Neural cell (in vitro differentiated cells): Measurements from ENCODE around the gene IFI30. TPM values are rescaled to one million over a fixed set of nuclear protein-coding genes. Genes with fewer than 3 reads are reported as not detected.

Source experiments
- H2AFZ ChIP-seq: fragments of 200-600, 300-800 bp; sonication (generic), shearing (Covaris generic); 2 replicates; pipeline ENCODE4 v1.6.0; 2014; ENCODE audit warnings: low read depth, mild to moderate bottlenecking, antibody characterized with exemption, low read length, moderate library complexity
- H3F3A ChIP-seq: fragments of 200-600 bp; shearing (Covaris generic); 2 replicates; pipeline ENCODE4 v1.6.1; 2016; ENCODE audit warnings: mild to moderate bottlenecking, moderate library complexity, mixed read lengths, antibody characterized with exemption, low read length; ENCODE audit not compliant: insufficient read depth, poor library complexity, severe bottlenecking
- H3K27ac ChIP-seq: fragments of 200-600, 300-800 bp; sonication (generic), shearing (Covaris generic); 2 replicates; pipeline ENCODE4 v1.5.1; 2014; ENCODE audit warnings: mild to moderate bottlenecking, low read length, moderate library complexity
- H3K27me3 ChIP-seq: fragments of 300-800, 200-600 bp; sonication (generic), shearing (Covaris generic); 2 replicates; pipeline ENCODE4 v1.6.0; 2014; ENCODE audit warnings: mild to moderate bottlenecking, low read depth, low read length, moderate library complexity; ENCODE audit not compliant: insufficient read depth
- H3K36me3 ChIP-seq: fragments of 300-800, 200-600 bp; sonication (generic), shearing (Covaris generic); 2 replicates; pipeline ENCODE4 v1.5.1; 2014; ENCODE audit warnings: mild to moderate bottlenecking, antibody characterized with exemption, low read length, moderate library complexity; ENCODE audit not compliant: insufficient read depth
- H3K4me2 ChIP-seq: fragments of 300-800, 200-600 bp; sonication (generic), shearing (Covaris generic); 2 replicates; pipeline ENCODE4 v1.6.0; 2014; ENCODE audit warnings: mild to moderate bottlenecking, low read length
- H3K4me3 ChIP-seq: fragments of 300-800, 200-600 bp; sonication (generic), shearing (Covaris generic); 2 replicates; pipeline ENCODE4 v1.5.1; 2014; ENCODE audit warnings: mild to moderate bottlenecking, low read length, moderate library complexity
- H3K79me2 ChIP-seq: fragments of 200-600 bp; shearing (Covaris generic); replicated peaks from 2 replicates; pipeline ENCODE4 v1.6.0; 2014; ENCODE audit warnings: mild to moderate bottlenecking, low read length, moderate library complexity; ENCODE audit not compliant: insufficient read depth
- H3K9ac ChIP-seq: fragments of 300-800, 200-600 bp; sonication (generic), shearing (Covaris generic); 2 replicates; pipeline ENCODE4 v1.6.1; 2016; ENCODE audit warnings: mild to moderate bottlenecking, low read length, mixed read lengths
- H3K9me2 ChIP-seq: fragments of 200-600 bp; shearing (Covaris generic); 2 replicates; pipeline ENCODE4 v1.6.1; 2016; ENCODE audit warnings: mild to moderate bottlenecking, low read length, mixed read lengths; ENCODE audit not compliant: insufficient read depth
- H3K9me3 ChIP-seq: fragments of 200-600, 300-800 bp; sonication (generic), shearing (Covaris generic); 2 replicates; pipeline ENCODE4 v1.6.1; 2016; ENCODE audit warnings: mild to moderate bottlenecking, mixed run types, low read length, moderate library complexity, mixed read lengths
- H4K20me1 ChIP-seq: fragments of 200-600 bp; shearing (Covaris generic); 2 replicates; pipeline ENCODE4 v1.6.1; 2016; ENCODE audit warnings: mild to moderate bottlenecking, mixed run types; ENCODE audit not compliant: insufficient read depth
- CTCF ChIP-seq: fragments of 450-650 bp; IDR thresholded peaks from 2 replicates; pipeline ENCODE4 v1.5.1; 2014; ENCODE audit warnings: antibody characterized with exemption, mild to moderate bottlenecking, moderate library complexity; ENCODE audit not compliant: poor library complexity, severe bottlenecking
- EP300 ChIP-seq: fragments of 450-650 bp; conservative IDR thresholded peaks from 2 replicates; pipeline ENCODE4 v1.6.1; 2014; ENCODE audit warnings: antibody characterized with exemption, mild to moderate bottlenecking, moderate library complexity; ENCODE audit not compliant: poor library complexity, severe bottlenecking
- EZH2 ChIP-seq: fragments of 200-600, 300-800 bp; shearing (Covaris generic), sonication (generic); IDR thresholded peaks from 2 replicates; pipeline ENCODE4 v1.6.1; 2014; ENCODE audit warnings: antibody characterized with exemption, low read length, borderline replicate concordance, mild to moderate bottlenecking; ENCODE audit not compliant: insufficient read depth, poor library complexity, severe bottlenecking
- MXI1 ChIP-seq: fragments of 450-650 bp; conservative IDR thresholded peaks from 2 replicates; pipeline ENCODE4 v1.6.1; 2014; ENCODE audit warnings: antibody characterized with exemption, mild to moderate bottlenecking; ENCODE audit not compliant: poor library complexity, severe bottlenecking
- POLR2AphosphoS5 ChIP-seq: IDR thresholded peaks from 2 replicates; pipeline ENCODE4 v1.6.1; 2012
- RAD21 ChIP-seq: fragments of 450-650 bp; conservative IDR thresholded peaks from 2 replicates; pipeline ENCODE4 v1.6.1; 2014; ENCODE audit warnings: antibody characterized with exemption, mild to moderate bottlenecking, moderate library complexity
- REST ChIP-seq: IDR thresholded peaks from 2 replicates; pipeline ENCODE4 v1.6.1; 2012; ENCODE audit warnings: borderline replicate concordance
- SMC3 ChIP-seq: fragments of 450-650 bp; conservative IDR thresholded peaks from 2 replicates; pipeline ENCODE4 v1.6.1; 2014; ENCODE audit warnings: antibody characterized with exemption, mild to moderate bottlenecking, moderate library complexity; ENCODE audit not compliant: poor library complexity
- TAF1 ChIP-seq: IDR thresholded peaks from 2 replicates; pipeline ENCODE4 v1.6.1; 2012; ENCODE audit warnings: low read depth
- polyA plus RNA-seq: library from polyadenylated mRNA; depleted of rRNA; stranded (reverse); fragments of >200 nt; gene quantifications from 2 replicates; pipeline ENCODE4 v1.2.3, GENCODE V29; 2014

IFI30 gene
- polyA plus RNA-seq, 1 donor from 2014 or later: 0.82 TPM

GRCh38 chr19:18183529-18183928, 9.9 kb downstream of the IFI30 start:
- Histone ChIP-seq H3K36me3 (no peaks in the 10 kb centered on the region), H3F3A (no peaks in the 10 kb centered on the region), H3K9me3 (no peaks in the 10 kb centered on the region), H3K27ac (no peak overlapping the region), H3K9ac (no peak overlapping the region), H2AFZ (no peak overlapping the region), H4K20me1 (no peaks in the 10 kb centered on the region), H3K4me3 (no peak overlapping the region), H3K27me3 (no peaks in the 10 kb centered on the region), H3K79me2 (no peaks in the 10 kb centered on the region), H3K4me2 (no peak overlapping the region), H3K9me2 (no peaks in the 10 kb centered on the region)
- TF ChIP-seq MXI1 (no peak), POLR2AphosphoS5 (no peak), RAD21 (no peak), CTCF (no peak), SMC3 (no peak), EZH2 (no peak), REST (no peak), EP300 (no peak), TAF1 (no peak)

GRCh38 chr19:18185538-18185937, 11.9 kb downstream of the IFI30 start:
- Histone ChIP-seq H4K20me1 (no peaks in the 10 kb centered on the region), H3K27me3 (no peaks in the 10 kb centered on the region), H2AFZ (no peak overlapping the region), H3F3A (no peaks in the 10 kb centered on the region), H3K36me3 (no peaks in the 10 kb centered on the region), H3K27ac (no peak overlapping the region), H3K9ac (no peak overlapping the region), H3K4me2 (no peak overlapping the region), H3K9me2 (no peaks in the 10 kb centered on the region), H3K4me3 (no peak overlapping the region), H3K9me3 (no peaks in the 10 kb centered on the region), H3K79me2 (no peaks in the 10 kb centered on the region)
- TF ChIP-seq REST (no peak), RAD21 (no peak), POLR2AphosphoS5 (no peak), SMC3 (no peak), EZH2 (no peak), TAF1 (no peak), MXI1 (no peak), CTCF (no peak), EP300 (no peak)
